ENCODE results near the gene GRAP.

DNA sequence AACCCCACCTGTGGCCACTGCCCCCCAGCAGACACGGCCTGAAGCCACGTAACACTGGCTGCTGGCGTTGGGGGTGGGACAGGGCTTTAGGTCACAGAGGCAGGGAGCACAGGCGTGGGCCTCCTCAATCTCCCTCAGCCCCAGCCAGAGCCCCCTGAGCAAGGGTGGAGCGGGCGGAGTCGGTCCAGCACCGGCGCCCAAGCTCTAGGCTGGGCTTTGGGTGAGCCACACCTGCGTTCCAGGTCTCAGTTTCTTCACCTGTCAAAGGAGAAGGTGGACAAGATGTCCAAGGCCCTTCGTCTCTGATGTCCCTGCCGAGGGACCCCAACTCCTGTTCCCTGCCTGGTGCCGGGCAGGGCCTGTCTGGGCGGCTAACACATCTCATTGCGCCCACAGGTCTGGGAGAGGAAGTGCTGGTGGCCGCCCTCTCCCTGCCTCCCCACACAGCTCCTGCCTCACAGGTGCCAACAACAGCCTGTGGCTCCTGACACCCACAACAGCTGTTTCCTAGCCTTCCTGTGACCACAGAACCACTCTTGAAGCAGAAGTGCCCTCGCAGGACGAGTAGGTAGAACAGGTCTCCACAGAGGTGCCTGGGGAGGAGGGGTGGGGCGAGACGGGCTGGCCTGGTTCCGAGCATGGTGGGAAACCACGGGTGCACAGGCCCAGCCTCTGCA, 54.2 kb downstream of the GRAP start:
- TF ChIP-seq, protein P1, sequence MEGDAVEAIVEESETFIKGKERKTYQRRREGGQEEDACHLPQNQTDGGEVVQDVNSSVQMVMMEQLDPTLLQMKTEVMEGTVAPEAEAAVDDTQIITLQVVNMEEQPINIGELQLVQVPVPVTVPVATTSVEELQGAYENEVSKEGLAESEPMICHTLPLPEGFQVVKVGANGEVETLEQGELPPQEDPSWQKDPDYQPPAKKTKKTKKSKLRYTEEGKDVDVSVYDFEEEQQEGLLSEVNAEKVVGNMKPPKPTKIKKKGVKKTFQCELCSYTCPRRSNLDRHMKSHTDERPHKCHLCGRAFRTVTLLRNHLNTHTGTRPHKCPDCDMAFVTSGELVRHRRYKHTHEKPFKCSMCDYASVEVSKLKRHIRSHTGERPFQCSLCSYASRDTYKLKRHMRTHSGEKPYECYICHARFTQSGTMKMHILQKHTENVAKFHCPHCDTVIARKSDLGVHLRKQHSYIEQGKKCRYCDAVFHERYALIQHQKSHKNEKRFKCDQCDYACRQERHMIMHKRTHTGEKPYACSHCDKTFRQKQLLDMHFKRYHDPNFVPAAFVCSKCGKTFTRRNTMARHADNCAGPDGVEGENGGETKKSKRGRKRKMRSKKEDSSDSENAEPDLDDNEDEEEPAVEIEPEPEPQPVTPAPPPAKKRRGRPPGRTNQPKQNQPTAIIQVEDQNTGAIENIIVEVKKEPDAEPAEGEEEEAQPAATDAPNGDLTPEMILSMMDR (IDR thresholded peaks at IDR 0.05): no peak
- TF ChIP-seq POLR2AphosphoS5 (IDR thresholded peaks at IDR 0.05; ENCODE audit: low read depth, low read length) (no peak), SIN3A (IDR thresholded peaks at IDR 0.05; ENCODE audit: borderline replicate concordance, insufficient read depth, low read depth, low read length) (no peak), REST (IDR thresholded peaks at IDR 0.05; ENCODE audit: insufficient read depth in 1 of 2, low read depth in 2 of 2, low read length in 1 of 2) (no peak), TCF7L2 (IDR thresholded peaks at IDR 0.05; ENCODE audit: low read depth, low read length) (no peak)

Data from Panc1 (cell line).